Mesodermal cell (in vitro differentiated cells): ENCODE results near the gene CBX6.

ENCODE experiments used
- H3K27ac ChIP-seq: 2 replicates; pipeline ENCODE4 v1.7.0; 2013; ENCODE audit warnings: mild to moderate bottlenecking, low read depth, low read length, moderate library complexity; ENCODE audit not compliant: severe bottlenecking
- H3K36me3 ChIP-seq: 2 replicates; pipeline ENCODE4 v1.7.1; 2013; ENCODE audit warnings: mild to moderate bottlenecking, low read length, moderate library complexity; ENCODE audit not compliant: control insufficient read depth, insufficient read depth
- H3K4me1 ChIP-seq: one replicate; pipeline ENCODE4 v1.7.1; 2013; ENCODE audit warnings: mild to moderate bottlenecking, low read length; ENCODE audit not compliant: insufficient read depth, control insufficient read depth, poor library complexity, severe bottlenecking
- H3K4me3 ChIP-seq: 2 replicates; pipeline ENCODE4 v1.7.0; 2013; ENCODE audit warnings: low read length, control low read depth, mild to moderate bottlenecking; ENCODE audit not compliant: insufficient read depth, poor library complexity, severe bottlenecking; ENCODE audit errors: extremely low read depth
- H3K9me3 ChIP-seq: 2 replicates; pipeline ENCODE4 v1.7.1; 2013; ENCODE audit warnings: mild to moderate bottlenecking, low read length, moderate library complexity; ENCODE audit not compliant: control insufficient read depth
- WGBS, 2 experiments: methylation state at CpG; one replicate each; pipeline ENCODE4 v1.1.5; 2013; ENCODE audit warnings: missing lambda C conversion rate in 2 of 2; ENCODE audit not compliant: insufficient coverage in 2 of 2; 5-methylcytosine and 5-hydroxymethylcytosine counted together

The CBX6 gene

GRCh38 chr22:38828616-38829205 lies 43.3 kb downstream of the CBX6 start:
- Histone ChIP-seq H3K27ac (no peak overlapping the region), H3K4me3 (no peak overlapping the region), H3K4me1 (peaks cover 2% of the 10 kb centered on the region), H3K9me3 (no peaks in the 10 kb centered on the region), H3K36me3 (no peaks in the 10 kb centered on the region)
- WGBS, 2 experiments, result 75 to 91% methylated on average over 7 of the region's 10 CpGs

GRCh38 chr22:38828191-38828590 lies 43.8 kb downstream of the CBX6 start:
- WGBS, 2 experiments, result 67 to 76% methylated on average over 11 of the region's 11 CpGs
- H3K4me3 ChIP-seq, result no peak overlapping the region
- no peaks in the 10 kb centered on the region for H3K9me3 ChIP-seq
- H3K4me1 ChIP-seq, result peaks cover 2% of the 10 kb centered on the region
- no peak overlapping the region for H3K27ac ChIP-seq
- no peaks in the 10 kb centered on the region for H3K36me3 ChIP-seq

- Histone ChIP-seq H3K9me3 (no peaks in the 10 kb centered on the region), H3K4me1 (peaks cover 2% of the 10 kb centered on the region), H3K36me3 (no peaks in the 10 kb centered on the region), H3K4me3 (no peak overlapping the region), H3K27ac (no peak overlapping the region)
These were observed 44.5 kb downstream of the CBX6 start for GRCh38 chr22:38827510-38827909.

DNA sequence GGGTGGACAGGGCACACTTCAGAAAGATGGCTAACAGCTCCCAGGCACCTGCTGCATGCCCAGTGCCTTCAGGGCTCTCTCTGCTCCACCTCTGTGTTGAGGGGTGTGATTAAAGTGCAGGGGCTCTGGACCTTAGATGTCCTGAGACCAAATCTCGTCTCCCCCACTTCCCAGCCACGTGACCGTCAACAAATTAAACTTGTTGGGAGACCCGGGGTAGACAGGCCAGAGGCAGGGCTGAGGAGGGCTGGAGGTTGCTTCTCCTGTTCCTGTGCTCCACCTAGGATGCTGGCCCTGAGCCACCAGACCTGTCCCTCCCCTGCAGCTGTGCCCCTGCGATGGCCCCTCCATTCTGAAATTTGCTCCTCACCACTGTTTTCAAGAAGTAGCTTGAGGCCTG lies 45.2 kb downstream of the CBX6 start:
- peaks cover 2% of the 10 kb centered on the region for H3K4me1 ChIP-seq
- H3K4me3 ChIP-seq, result no peak overlapping the region
- H3K27ac ChIP-seq, result no peak overlapping the region
- no peaks in the 10 kb centered on the region for H3K36me3 ChIP-seq
- WGBS, 2 experiments, result 78 to 88% methylated on average over 1 to 2 of the region's 5 CpGs
- H3K9me3 ChIP-seq, result no peaks in the 10 kb centered on the region

DNA sequence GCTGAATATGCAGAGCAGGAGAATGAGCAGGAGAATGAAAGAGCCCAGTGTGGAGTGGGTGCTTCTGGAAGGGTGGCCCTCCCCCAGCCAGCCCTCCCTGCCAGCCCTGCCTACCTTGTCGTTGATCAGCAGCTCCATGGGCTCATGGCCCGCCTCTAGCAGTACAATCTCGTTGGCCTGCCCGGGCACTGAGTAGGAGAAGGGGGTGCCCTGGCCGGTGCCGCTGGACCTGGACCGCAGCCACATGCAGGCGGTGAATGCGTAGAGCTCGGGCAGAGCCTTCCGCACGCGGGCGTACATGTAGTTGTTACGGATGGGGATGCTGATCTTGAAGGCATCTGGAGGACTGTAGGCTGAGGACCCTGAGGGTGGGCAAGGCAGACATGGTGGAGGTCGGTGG lies 45.6 kb downstream of the CBX6 start:
- Histone ChIP-seq H3K36me3 (no peaks in the 10 kb centered on the region), H3K4me1 (peaks cover 2% of the 10 kb centered on the region), H3K9me3 (no peaks in the 10 kb centered on the region), H3K27ac (no peak overlapping the region), H3K4me3 (no peak overlapping the region)
- WGBS, 2 experiments, result 85 to 88% methylated on average over 14 to 16 of the region's 16 CpGs

DNA sequence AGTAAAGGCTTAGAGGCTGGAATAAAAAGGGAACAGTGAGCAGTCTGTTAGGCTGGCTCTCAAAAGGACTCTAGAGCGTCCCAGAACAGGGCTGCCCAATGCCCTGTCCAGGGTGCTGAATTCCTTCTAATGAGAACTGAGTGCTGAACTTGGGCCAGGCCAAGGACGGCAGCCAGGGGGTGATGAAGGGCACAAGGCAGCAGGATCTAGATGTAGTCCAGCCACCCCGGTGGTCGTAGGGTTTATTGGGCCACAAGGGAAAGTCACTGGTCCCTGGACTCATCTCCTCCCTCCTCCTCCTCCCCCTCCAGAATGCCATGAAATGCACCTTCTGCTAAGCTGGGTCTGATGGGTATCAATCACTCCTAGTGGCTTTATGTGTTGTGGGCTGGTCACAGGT lies 47.4 kb downstream of the CBX6 start:
- H3K4me1 ChIP-seq, result no peaks in the 10 kb centered on the region
- H3K4me3 ChIP-seq, result no peak overlapping the region
- H3K9me3 ChIP-seq, result no peaks in the 10 kb centered on the region
- no peaks in the 10 kb centered on the region for H3K36me3 ChIP-seq
- H3K27ac ChIP-seq, result no peak overlapping the region
- WGBS, 2 experiments, result 2 to 9% methylated on average over 4 of the region's 4 CpGs

- no peaks in the 10 kb centered on the region for H3K36me3 ChIP-seq
- no CpG with 5 or more reads among the region's 2 CpGs for WGBS, 2 experiments
These were observed 48.4 kb downstream of the CBX6 start for GRCh38 chr22:38823637-38824036.

DNA sequence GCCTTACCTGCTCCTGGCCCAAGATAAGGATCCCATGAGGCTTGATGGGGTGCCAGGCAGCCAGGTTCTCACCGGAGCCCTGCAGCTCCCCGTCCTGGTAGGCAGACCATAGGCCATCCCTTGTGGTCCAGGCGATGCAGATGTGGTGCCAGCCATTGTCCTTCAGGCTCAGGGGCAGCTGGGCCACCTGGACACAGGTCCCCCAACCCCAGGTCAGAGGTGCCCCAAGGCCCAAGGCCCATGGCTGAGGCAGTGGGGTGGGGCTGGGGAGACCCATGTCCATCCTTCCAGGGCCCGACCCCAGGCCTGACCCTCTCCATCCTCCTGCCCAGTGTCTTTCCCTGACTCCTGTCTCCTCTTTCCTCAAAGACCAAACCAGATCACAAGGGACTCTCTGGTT lies 48.9 kb downstream of the CBX6 start:
- Histone ChIP-seq H3K4me3 (no peak overlapping the region), H3K9me3 (no peaks in the 10 kb centered on the region), H3K4me1 (no peaks in the 10 kb centered on the region), H3K27ac (no peak overlapping the region), H3K36me3 (no peaks in the 10 kb centered on the region)
- WGBS, 2 experiments, result 100% methylated on average over 3 of the region's 4 CpGs

More at GRCh38 chr22:38823637-38824036, 48.4 kb downstream of the CBX6 start:
- Histone ChIP-seq H3K9me3 (no peaks in the 10 kb centered on the region), H3K4me3 (no peak overlapping the region), H3K4me1 (no peaks in the 10 kb centered on the region), H3K27ac (no peak overlapping the region)

DNA sequence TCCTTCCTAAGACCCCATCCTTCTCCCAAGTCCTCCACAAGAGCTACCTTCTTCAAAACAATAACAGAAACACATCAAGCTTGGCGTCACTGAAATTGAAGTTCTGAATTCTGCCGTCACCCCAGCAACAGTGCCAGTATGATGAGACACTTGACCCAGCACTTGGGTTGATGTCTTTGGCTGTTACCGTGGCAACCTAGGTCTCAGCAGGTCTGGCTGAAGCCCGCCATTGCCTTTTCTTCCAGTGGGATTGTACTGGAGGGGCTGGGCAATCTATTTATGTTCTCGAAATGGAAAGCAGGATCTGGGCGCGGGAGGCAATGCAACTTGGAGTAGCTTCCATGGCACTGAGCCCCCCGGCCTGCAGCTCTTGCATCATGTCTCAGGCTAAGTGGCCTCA lies 52.0 kb downstream of the CBX6 start:
- Histone ChIP-seq H3K36me3 (no peaks in the 10 kb centered on the region), H3K9me3 (no peaks in the 10 kb centered on the region), H3K27ac (no peak overlapping the region), H3K4me1 (no peaks in the 10 kb centered on the region), H3K4me3 (no peak overlapping the region)
- 77 to 86% methylated on average over 7 to 8 of the region's 8 CpGs for WGBS, 2 experiments

DNA sequence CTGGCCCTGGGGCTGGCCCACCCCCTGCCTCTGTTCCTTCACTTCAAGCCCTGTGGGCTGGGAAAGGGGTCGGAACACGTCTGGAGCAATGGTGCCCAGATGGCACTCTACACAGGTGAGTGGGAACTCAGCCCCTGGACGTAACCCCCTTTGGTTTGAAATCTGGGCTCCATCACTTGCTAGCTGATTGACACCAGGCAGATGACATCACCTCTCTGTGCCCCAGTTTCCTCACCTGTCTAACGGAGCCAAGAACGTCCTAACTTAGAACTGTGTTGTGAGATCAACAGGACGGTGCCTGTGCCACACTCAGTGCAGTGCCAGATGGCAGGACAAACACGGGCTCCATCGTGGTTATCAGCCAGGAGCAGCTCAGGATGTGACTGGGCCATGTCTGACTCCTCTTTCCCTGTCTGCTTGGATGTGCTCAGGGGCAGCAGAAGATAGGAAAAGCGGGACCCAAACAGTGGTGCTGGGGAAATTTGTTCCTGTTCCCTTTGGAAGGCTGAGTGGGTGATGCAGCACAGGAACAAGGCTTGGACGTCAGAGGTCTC lies 52.6 kb downstream of the CBX6 start:
- Histone ChIP-seq H3K4me3 (no peak overlapping the region), H3K27ac (no peak overlapping the region), H3K9me3 (no peaks in the 10 kb centered on the region), H3K36me3 (no peaks in the 10 kb centered on the region), H3K4me1 (no peaks in the 10 kb centered on the region)
- WGBS, 2 experiments, result 76 to 82% methylated on average over 10 of the region's 10 CpGs

- no peak overlapping the region for H3K27ac ChIP-seq
- 86 to 100% methylated on average over 1 to 4 of the region's 6 CpGs for WGBS, 2 experiments
- no peaks in the 10 kb centered on the region for H3K9me3 ChIP-seq
- no peaks in the 10 kb centered on the region for H3K36me3 ChIP-seq
- H3K4me3 ChIP-seq, result no peak overlapping the region
- no peaks in the 10 kb centered on the region for H3K4me1 ChIP-seq
These were observed 54.8 kb downstream of the CBX6 start for GRCh38 chr22:38817196-38817595.
